Activated CD4-positive, alpha-beta T cell treated with anti-CD3 and anti-CD28 coated beads, Interleukin-2, amount 10 ng/mL, durations not matched to agents 7 days and 5 days (primary cell): ENCODE results near the gene DECR2. TPM values are rescaled to one million over a fixed set of nuclear protein-coding genes. Genes with fewer than 3 reads are reported as not detected.

ENCODE experiments used
- CTCF ChIA-PET: fragments of 350-600 bp; sonication (Branson Sonifier 250); formaldehyde crosslinking; loops from one replicate; lab custom pipeline; 2021; ENCODE audit warnings: antibody characterized with exemption; lab: Charles Lee
- POLR2A ChIA-PET: fragments of 350-600 bp; sonication (Branson Sonifier 250); formaldehyde crosslinking; loops from one replicate; lab custom pipeline; 2021; ENCODE audit warnings: antibody characterized with exemption; lab: Charles Lee
- DNase-seq: peaks from one replicate; pipeline ENCODE4 v3.0.0-alpha.2; 2020
- H3K27ac Mint-ChIP-seq: one replicate; pipeline ENCODE4 v1.8.0; 2021; ENCODE audit warnings: mild to moderate bottlenecking, moderate library complexity, mixed read lengths
- H3K27me3 Mint-ChIP-seq: one replicate; pipeline ENCODE4 v1.8.0; 2021; ENCODE audit warnings: mixed read lengths
- H3K36me3 Mint-ChIP-seq: one replicate; pipeline ENCODE4 v1.8.0; 2021; ENCODE audit warnings: low read depth, mixed read lengths
- H3K4me1 Mint-ChIP-seq: one replicate; pipeline ENCODE4 v1.8.0; 2021; ENCODE audit warnings: mixed read lengths
- H3K4me3 Mint-ChIP-seq: one replicate; pipeline ENCODE4 v1.8.0; 2021; ENCODE audit warnings: mild to moderate bottlenecking, moderate library complexity, mixed read lengths
- H3K9me3 Mint-ChIP-seq: one replicate; pipeline ENCODE4 v1.8.0; 2021; ENCODE audit warnings: mixed read lengths
- total RNA-seq, 2 experiments: library from RNA; stranded (reverse); gene quantifications; one replicate each; pipeline ENCODE4 v1.2.3, GENCODE V29; 2021

Gene DECR2
- total RNA-seq, 2 experiments from 2014 or later, result 5.3 to 6.9 TPM

DNA sequence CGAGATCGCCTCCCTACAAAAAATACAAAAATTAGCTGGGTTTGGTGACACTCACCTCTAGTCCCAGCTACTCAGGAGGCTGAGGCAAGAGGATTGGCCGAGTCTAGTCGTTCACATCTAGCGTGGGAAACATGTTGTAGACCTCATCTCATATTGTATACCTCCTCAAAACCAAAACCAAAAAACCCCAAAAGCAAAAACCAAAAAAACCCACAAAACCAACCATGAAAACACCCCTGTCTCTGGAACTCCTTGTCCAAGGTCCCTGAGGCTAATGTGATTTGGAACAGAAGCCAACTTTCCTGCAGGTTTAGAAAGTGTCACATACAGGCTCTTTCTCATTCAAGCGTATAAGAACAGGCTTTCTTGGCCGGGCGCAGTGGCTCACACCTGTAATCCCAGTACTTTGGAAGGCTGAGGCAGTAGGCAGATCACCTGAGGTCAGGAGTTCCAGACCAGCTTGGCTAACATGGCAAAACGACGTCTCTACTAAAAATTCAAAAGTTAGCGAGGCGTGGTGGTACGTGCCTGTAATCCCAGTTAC is 52.8 kb downstream of the DECR2 start:
- no peaks in the 10 kb centered on the region for H3K36me3 Mint-ChIP-seq
- H3K27me3 Mint-ChIP-seq, result no peaks in the 10 kb centered on the region
- ChIA-PET POLR2A (no interaction called here), CTCF (interaction anchor here (2.5 kb wide), 1 partner anchor 32 kb away, joined by 9 read pairs; no protein-coding TSS in a partner anchor)
- H3K27ac Mint-ChIP-seq, result no peak overlapping the region
- peaks cover 6% of the 10 kb centered on the region for H3K4me1 Mint-ChIP-seq
- no peaks in the 10 kb centered on the region for H3K9me3 Mint-ChIP-seq
- no peak for DNase-seq
- no peak overlapping the region for H3K4me3 Mint-ChIP-seq

DNA sequence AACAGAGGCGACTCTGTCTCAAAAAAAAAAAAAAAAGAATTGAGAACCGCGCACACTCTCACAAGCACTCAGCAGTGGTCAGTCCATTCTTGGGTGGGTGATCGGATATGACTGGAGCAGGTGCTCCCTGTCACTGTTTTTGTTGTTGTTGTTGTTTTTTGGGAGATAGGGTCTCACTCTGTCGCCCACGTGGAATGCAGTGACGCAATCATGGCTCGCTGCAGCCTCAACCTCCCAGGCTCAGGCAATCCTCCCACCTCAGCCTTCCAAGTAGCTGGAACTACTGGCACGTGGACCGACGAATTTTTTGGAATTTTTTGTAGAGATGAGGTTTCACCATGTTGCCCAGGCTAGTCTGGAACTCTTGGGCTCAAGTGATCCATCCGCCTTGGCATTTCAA is 53.8 kb downstream of the DECR2 start:
- H3K4me3 Mint-ChIP-seq, result no peak overlapping the region
- ChIA-PET CTCF (no interaction called here), POLR2A (no interaction called here)
- no peak for DNase-seq
- no peaks in the 10 kb centered on the region for H3K36me3 Mint-ChIP-seq
- no peaks in the 10 kb centered on the region for H3K27me3 Mint-ChIP-seq
- no peak overlapping the region for H3K27ac Mint-ChIP-seq
- H3K4me1 Mint-ChIP-seq, result peaks cover 6% of the 10 kb centered on the region
- H3K9me3 Mint-ChIP-seq, result no peaks in the 10 kb centered on the region

DNA sequence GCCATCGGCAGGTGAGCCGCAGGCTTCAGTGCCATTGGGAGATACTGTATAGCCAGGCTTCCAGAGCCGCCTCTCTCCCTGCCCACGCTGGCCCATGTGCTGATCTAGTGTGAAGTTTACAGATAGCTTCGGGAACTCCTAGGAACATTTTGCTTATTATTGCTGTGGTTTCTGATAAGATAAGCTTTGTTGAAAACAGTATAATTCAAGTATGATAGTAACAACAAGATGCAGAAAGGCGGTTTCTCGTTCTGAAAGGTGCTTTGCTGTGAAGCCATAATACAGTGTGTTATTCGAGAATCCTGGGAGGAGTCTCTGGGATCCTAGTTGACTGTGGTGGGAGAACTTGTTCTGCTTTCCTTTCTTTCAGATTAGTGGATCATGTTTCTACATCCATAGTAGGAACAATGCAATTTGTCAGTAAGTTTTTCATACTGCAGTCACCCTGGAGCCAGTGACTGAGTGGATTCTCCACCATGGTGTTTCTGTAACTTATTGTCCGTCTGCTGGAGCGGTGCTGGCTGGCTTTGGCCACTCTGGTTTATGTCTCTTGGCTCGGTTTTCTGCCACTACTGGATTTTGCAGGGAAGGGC is 55.3 kb downstream of the DECR2 start:
- DNase-seq, result no peak
- H3K4me3 Mint-ChIP-seq, result no peak overlapping the region
- ChIA-PET POLR2A (no interaction called here), CTCF (no interaction called here)
- H3K36me3 Mint-ChIP-seq, result no peaks in the 10 kb centered on the region
- no peaks in the 10 kb centered on the region for H3K9me3 Mint-ChIP-seq
- H3K27me3 Mint-ChIP-seq, result no peaks in the 10 kb centered on the region
- peaks cover 6% of the 10 kb centered on the region for H3K4me1 Mint-ChIP-seq
- H3K27ac Mint-ChIP-seq, result no peak overlapping the region

DNA sequence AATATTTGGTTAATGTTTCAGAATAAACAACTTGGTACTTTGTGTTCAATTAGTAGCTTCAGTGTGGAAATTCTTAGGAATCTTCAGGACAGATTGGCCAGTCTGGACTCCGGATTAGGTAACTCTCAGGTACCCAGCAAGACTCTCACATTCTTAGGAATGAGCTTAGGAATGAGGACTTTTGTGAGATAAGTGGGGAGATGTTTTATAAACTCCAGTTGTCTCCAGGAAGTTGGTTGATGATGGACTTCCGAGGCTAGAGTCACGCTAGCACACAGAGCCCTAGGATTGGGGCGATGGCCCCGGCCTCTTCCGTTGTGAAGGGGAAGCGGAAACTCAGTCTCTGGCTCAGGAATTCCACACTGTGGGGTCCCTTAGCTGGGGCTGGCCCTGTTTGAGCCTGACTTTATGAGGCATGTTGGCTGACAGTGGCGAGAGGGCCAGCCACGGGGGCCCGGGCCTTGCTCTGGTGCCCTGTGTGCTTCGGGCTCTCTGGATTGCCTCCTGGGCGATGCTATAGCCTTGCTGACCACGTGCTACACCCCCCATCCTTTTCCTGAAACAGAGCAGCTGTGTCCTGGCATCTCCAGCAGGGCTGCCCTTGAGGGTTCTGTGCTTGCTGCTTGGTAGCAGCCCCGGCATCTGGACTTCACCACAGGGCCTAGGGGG is 56.2 kb downstream of the DECR2 start:
- ChIA-PET POLR2A (no interaction called here), CTCF (no interaction called here)
- Mint-ChIP-seq H3K27me3 (no peaks in the 10 kb centered on the region), H3K4me3 (no peak overlapping the region), H3K9me3 (no peaks in the 10 kb centered on the region), H3K36me3 (no peaks in the 10 kb centered on the region), H3K27ac (no peak overlapping the region), H3K4me1 (peaks cover 6% of the 10 kb centered on the region)
- DNase-seq, result no peak

DNA sequence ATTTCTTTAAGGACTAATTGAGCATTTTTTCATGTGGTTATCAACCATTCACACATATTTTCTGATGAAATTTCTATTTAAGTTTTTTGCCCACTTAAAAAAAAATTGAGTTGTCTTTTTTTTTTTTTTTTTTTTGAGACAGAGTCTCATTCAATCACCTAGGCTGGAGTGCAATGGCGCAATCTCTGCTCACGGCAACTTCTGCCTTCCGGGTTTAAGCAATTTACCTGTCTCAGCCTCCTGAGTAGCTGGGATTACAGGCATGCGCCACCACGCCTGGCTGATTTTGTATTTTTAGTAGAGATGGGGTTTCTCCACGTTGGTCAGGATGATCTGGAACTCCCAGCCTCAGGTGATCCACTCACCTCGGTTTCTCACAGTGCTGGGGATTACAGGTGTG is 58.1 kb downstream of the DECR2 start:
- ChIA-PET CTCF (no interaction called here), POLR2A (no interaction called here)
- Mint-ChIP-seq H3K9me3 (no peaks in the 10 kb centered on the region), H3K27me3 (no peaks in the 10 kb centered on the region), H3K36me3 (no peaks in the 10 kb centered on the region), H3K27ac (no peak overlapping the region), H3K4me1 (no peaks in the 10 kb centered on the region), H3K4me3 (no peak overlapping the region)
- no peak for DNase-seq

DNA sequence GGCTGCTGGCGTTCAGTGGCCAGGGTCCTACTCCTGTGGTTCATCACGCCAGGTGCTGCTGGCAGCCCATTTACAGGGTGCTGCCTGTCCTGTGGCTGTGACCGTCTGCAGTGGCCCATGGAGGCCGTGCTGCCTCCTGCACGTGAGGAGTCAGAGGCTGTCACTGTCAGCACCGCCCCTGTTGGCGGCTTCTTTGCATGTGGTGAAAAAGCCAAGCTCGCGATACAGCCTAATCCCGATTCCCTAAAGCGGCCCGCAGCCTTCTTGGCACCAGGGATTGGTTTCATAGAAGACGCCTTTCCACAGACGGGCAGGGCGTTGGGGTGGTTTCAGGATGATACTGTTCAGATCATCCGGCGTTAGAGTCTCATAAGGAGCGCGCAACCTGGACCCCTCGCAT is 59.1 kb downstream of the DECR2 start:
- no peak for DNase-seq
- Mint-ChIP-seq H3K36me3 (no peaks in the 10 kb centered on the region), H3K9me3 (no peaks in the 10 kb centered on the region), H3K27me3 (no peaks in the 10 kb centered on the region), H3K4me3 (no peak overlapping the region), H3K4me1 (no peaks in the 10 kb centered on the region), H3K27ac (no peak overlapping the region)
- ChIA-PET POLR2A (no interaction called here), CTCF (no interaction called here)

Other genes with a start within 250 kb of the DECR2 start
- gene HBZ, start 249.2 kb upstream of the DECR2 start, total RNA-seq, result not detected
- not detected for gene HBM, start 235.9 kb upstream of the DECR2 start, total RNA-seq
- gene HBA2, start 229.0 kb upstream of the DECR2 start, total RNA-seq, result under 1 TPM in 1 of 2 experiments, not detected in 1; 0.40 TPM
- not detected for gene HBA1, start 225.2 kb upstream of the DECR2 start, total RNA-seq
- gene HBQ1, start 221.4 kb upstream of the DECR2 start, total RNA-seq, result not detected
- gene LUC7L, start 172.4 kb upstream of the DECR2 start, total RNA-seq, result 10 to 100 TPM; 52.6 to 53.7 TPM
- gene FAM234A, start 167.1 kb upstream of the DECR2 start, total RNA-seq, result 10 to 100 TPM; 16.0 to 19.6 TPM
- gene RGS11, start 125.9 kb upstream of the DECR2 start, total RNA-seq, result not detected
- not detected for gene ARHGDIG, start 121.3 kb upstream of the DECR2 start, total RNA-seq
- not detected for gene PDIA2, start 118.7 kb upstream of the DECR2 start, total RNA-seq
- gene AXIN1, start 49.2 kb upstream of the DECR2 start, total RNA-seq, result 10 to 100 TPM; 25.5 to 30.6 TPM
- 10 to 100 TPM; 78.4 to 80.0 TPM for gene MRPL28, start 31.3 kb upstream of the DECR2 start, total RNA-seq
- gene PGAP6, start 19.9 kb upstream of the DECR2 start, total RNA-seq, result 10 to 100 TPM; 85.2 to 99.2 TPM
- 10 to 100 TPM; 27.0 to 30.9 TPM for gene NME4, start 4.7 kb upstream of the DECR2 start, total RNA-seq
- 10 to 100 TPM; 22.7 to 26.0 TPM for gene RAB11FIP3, start 23.8 kb downstream of the DECR2 start, total RNA-seq
- gene CAPN15, start 125.8 kb downstream of the DECR2 start, total RNA-seq, result 10 to 100 TPM; 59.1 to 72.1 TPM
- gene PRR35, start 158.5 kb downstream of the DECR2 start, total RNA-seq, result not detected
- 1 to 10 TPM; 1.9 to 2.7 TPM for gene NHLRC4, start 165.1 kb downstream of the DECR2 start, total RNA-seq
- gene PIGQ, start 168.1 kb downstream of the DECR2 start, total RNA-seq, result 10 to 100 TPM; 44.5 to 46.1 TPM
- gene RAB40C, start 188.2 kb downstream of the DECR2 start, total RNA-seq, result 10 to 100 TPM; 13.3 to 17.6 TPM
- gene WFIKKN1, start 229.1 kb downstream of the DECR2 start, total RNA-seq, result 1 to 10 TPM; 1.8 to 2.7 TPM
- gene METTL26, start 234.4 kb downstream of the DECR2 start, total RNA-seq, result 10 to 100 TPM; 63.7 to 78.0 TPM
- 10 to 100 TPM; 17.3 to 20.2 TPM for gene MCRIP2, start 239.9 kb downstream of the DECR2 start, total RNA-seq
- gene WDR90, start 247.5 kb downstream of the DECR2 start, total RNA-seq, result 10 to 100 TPM; 54.9 to 81.6 TPM